GM12878 (cell line): ENCODE results near the gene TRIM46. TPM values are rescaled to one million over a fixed set of nuclear protein-coding genes. Genes with fewer than 3 reads are reported as not detected.

Source experiments
- CBFB ChIP-seq: IDR thresholded peaks from 2 replicates; pipeline ENCODE4 v1.6.1; 2016; ENCODE audit warnings: antibody characterized with exemption, low read depth
- CHD2 ChIP-seq: IDR thresholded peaks from 2 replicates; pipeline ENCODE4 v1.6.1; 2011; ENCODE audit warnings: low read depth, low read length, improper control_type of control experiment, borderline replicate concordance
- CHD4 ChIP-seq: fragments of 200-600 bp; sonication (generic); IDR thresholded peaks from 2 replicates; pipeline ENCODE4 v1.6.1; 2016; ENCODE audit warnings: mild to moderate bottlenecking
- E2F4 ChIP-seq: IDR thresholded peaks from 2 replicates; pipeline ENCODE4 v1.6.1; 2012; ENCODE audit warnings: low read depth, low read length, improper control_type of control experiment
- EED ChIP-seq: sonication (generic); IDR thresholded peaks from 2 replicates; pipeline ENCODE4 v1.6.1; 2016; ENCODE audit warnings: antibody characterized with exemption, low read depth
- ELK1 ChIP-seq: IDR thresholded peaks from 2 replicates; pipeline ENCODE4 v1.6.1; 2012; ENCODE audit warnings: low read depth, low read length, improper control_type of control experiment
- FOXM1 ChIP-seq: IDR thresholded peaks from 2 replicates; pipeline ENCODE4 v1.6.1; 2012; ENCODE audit warnings: low read depth, mild to moderate bottlenecking, inconsistent platforms, low read length, moderate library complexity
- GABPA ChIP-seq: IDR thresholded peaks from 2 replicates; pipeline ENCODE4 v1.6.1; 2014; ENCODE audit warnings: antibody characterized with exemption, low read depth, mild to moderate bottlenecking, inconsistent platforms
- HDAC6 ChIP-seq: fragments of 200-600 bp; sonication (generic); IDR thresholded peaks from one replicate; pipeline ENCODE4 v1.8.0; 2017; ENCODE audit warnings: antibody characterized with exemption; ENCODE audit not compliant: unreplicated experiment
- MEF2B ChIP-seq: fragments of 450-650 bp; IDR thresholded peaks from 2 replicates; pipeline ENCODE4 v1.6.1; 2018; ENCODE audit warnings: mild to moderate bottlenecking, moderate library complexity; ENCODE audit not compliant: partially characterized antibody, poor library complexity, severe bottlenecking
- NFXL1 ChIP-seq: fragments of 450-650 bp; IDR thresholded peaks from 2 replicates; pipeline ENCODE4 v1.6.1; 2017; ENCODE audit warnings: antibody characterized with exemption, mild to moderate bottlenecking, borderline replicate concordance
- PAX8 ChIP-seq: fragments of 450-650 bp; IDR thresholded peaks from 2 replicates; pipeline ENCODE4 v1.6.1; 2017; ENCODE audit warnings: mild to moderate bottlenecking, moderate library complexity
- POLR2A ChIP-seq: IDR thresholded peaks from 2 replicates; pipeline ENCODE4 v1.6.1; 2011; ENCODE audit warnings: low read depth, mild to moderate bottlenecking, low read length
- RB1 ChIP-seq: fragments of 450-650 bp; formaldehyde crosslinking; IDR thresholded peaks from 2 replicates; pipeline ENCODE4 v1.6.1; 2017; ENCODE audit warnings: mild to moderate bottlenecking, borderline replicate concordance
- RELB ChIP-seq: fragments of 450-650 bp; IDR thresholded peaks from 2 replicates; pipeline ENCODE4 v1.6.1; 2017; ENCODE audit warnings: low read depth, mild to moderate bottlenecking, moderate library complexity
- SKIL ChIP-seq: fragments of 450-650 bp; IDR thresholded peaks from 2 replicates; pipeline ENCODE4 v1.6.1; 2017; ENCODE audit warnings: mild to moderate bottlenecking, low read depth, inconsistent platforms; ENCODE audit not compliant: poor library complexity, severe bottlenecking
- SMC3 ChIP-seq: IDR thresholded peaks from 2 replicates; pipeline ENCODE4 v1.6.1; 2011; ENCODE audit warnings: low read length, improper control_type of control experiment, borderline replicate concordance
- TCF12 ChIP-seq: IDR thresholded peaks from 2 replicates; pipeline ENCODE4 v1.6.1; 2011; ENCODE audit warnings: low read depth, mild to moderate bottlenecking, low read length
- YBX1 ChIP-seq: fragments of 450-650 bp; IDR thresholded peaks from 2 replicates; pipeline ENCODE4 v1.6.1; 2016; ENCODE audit warnings: antibody characterized with exemption
- ZNF274 ChIP-seq: IDR thresholded peaks from one replicate; pipeline ENCODE4 v1.8.0; 2011; ENCODE audit not compliant: insufficient read length, insufficient read depth
- ZNF592 ChIP-seq: fragments of 450-650 bp; IDR thresholded peaks from 2 replicates; pipeline ENCODE4 v1.6.1; 2017; ENCODE audit warnings: mild to moderate bottlenecking, moderate library complexity
- polyA plus RNA-seq, 11 experiments: library from polyadenylated mRNA; depleted of rRNA in 4 of 11; unstranded in 6 of 11; stranded (reverse) in 5 of 11; fragments of >200 nt; fragmentation: Nextera tagmentation in 4 of 11; fragmentation: Illumina TruSeq in 1 of 11; extraction: Ambion mirVana in 4 of 11; extraction: Trizol in 1 of 11; gene quantifications; 1 replicate in 1 of 11; 2 replicates in 10 of 11; pipeline versions ENCODE4 v1.2.1 to v1.2.3, GENCODE V29; 2011 to 2016; ENCODE audit warnings: inconsistent platforms in 2 of 11, missing spikeins in 2 of 11, low read depth in 1 of 11
- total RNA-seq, 4 experiments: library from RNA; depleted of rRNA in 3 of 4; stranded (reverse); fragments of >200 nt in 3 of 4; fragmentation: Illumina TruSeq in 1 of 4; extraction: Trizol in 1 of 4; gene quantifications; 2 replicates each; pipeline versions ENCODE4 v1.2.1 to v1.2.3, GENCODE V29; 2013 to 2021

The TRIM46 gene
- total and polyA plus RNA-seq, 10 of the 15 experiments (the other 5 are each of a cell fraction or from before 2014, with no cell fraction given) = 0.08 to 3.1 (median 0.97) TPM

- peak; percentile 51; the same call in 1 of the 2 replicates for TF ChIP-seq EED
- peak; percentile 77 for TF ChIP-seq ELK1
- TF ChIP-seq PAX8 = no peak
- TF ChIP-seq MEF2B = no peak
- peak; percentile 93 for TF ChIP-seq POLR2A
- no peak for TF ChIP-seq CHD2
- no peak for TF ChIP-seq ZNF274
- TF ChIP-seq NFXL1 = no peak
- TF ChIP-seq FOXM1 = no peak
- TF ChIP-seq GABPA = peak; percentile 83
- TF ChIP-seq HDAC6 = no peak
- TF ChIP-seq SMC3 = no peak
- TF ChIP-seq ZNF592 = no peak
- 0 out of 2 replicates have a peak, but pooled peaks have one; percentile 13 for TF ChIP-seq RELB
- TF ChIP-seq TCF12 = no peak
- no peak for TF ChIP-seq SKIL
- no peak for TF ChIP-seq YBX1
- TF ChIP-seq CBFB = peak; percentile 58; the same call in 1 of the 2 replicates
- 0 out of 2 replicates have a peak, but pooled peaks have one; percentile 19 for TF ChIP-seq RB1
- TF ChIP-seq CHD4 = no peak
- TF ChIP-seq E2F4 = no peak
Observed at GRCh38 chr1:155135415-155136028, 38.1 kb upstream of the TRIM46 start, which contains the start of gene SLC50A1 (continued).
